Measurements from ENCODE around the gene PLGRKT. TPM values are rescaled to one million over a fixed set of nuclear protein-coding genes. Genes with fewer than 3 reads are reported as not detected.
"Not testable (repeated sequence)": the region's sequence is repeated elsewhere in the genome, so short reads cannot be mapped to it uniquely, and the experiment has no call there.

Gene PLGRKT
- total RNA-seq, 1 donor from 2014 or later, result 22.9 TPM

DNA sequence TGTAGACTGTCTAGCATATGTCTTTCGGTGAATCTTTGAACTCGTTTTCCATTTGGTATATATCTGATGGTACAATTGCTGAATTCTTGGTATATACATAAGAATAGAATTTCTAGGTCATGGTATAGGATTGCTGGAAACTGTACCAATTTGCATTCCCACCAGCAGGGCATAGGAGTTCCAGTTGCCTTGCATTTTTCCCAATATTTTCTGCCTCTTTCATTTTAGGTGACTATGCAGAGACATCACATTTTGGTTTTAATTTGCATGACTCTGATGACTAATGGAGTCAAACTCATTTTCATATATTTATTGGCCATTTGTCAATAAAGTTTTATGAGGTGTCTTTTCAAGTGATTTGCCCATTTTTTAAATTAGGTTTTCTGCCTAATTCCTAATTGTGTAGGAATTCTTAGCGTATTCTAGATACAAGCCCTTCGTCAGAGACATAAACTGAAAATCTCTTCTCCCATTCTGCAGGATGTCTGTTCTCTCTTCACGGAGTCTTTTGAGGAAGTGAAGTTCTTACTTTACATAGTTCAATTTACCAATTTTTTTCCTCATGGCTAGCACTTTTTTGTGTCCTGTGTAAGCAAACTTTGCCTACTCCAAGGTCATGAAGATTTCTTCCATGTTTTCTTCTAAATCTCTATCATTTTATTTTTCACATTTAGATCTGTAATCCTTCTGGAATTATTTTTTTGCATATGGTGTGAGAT lies 43.8 kb upstream of the PLGRKT start:
- no peak overlapping the region for H3K4me3 ChIP-seq (ENCODE audit: low read depth, low read length)
- FAIRE-seq (no peak), DNase-seq (ENCODE audit: low read depth) (no peak)
- H3K36me3 ChIP-seq (ENCODE audit: control insufficient read depth, insufficient read depth, low read length), result no peaks in the 10 kb centered on the region
- TF ChIP-seq, protein P1, sequence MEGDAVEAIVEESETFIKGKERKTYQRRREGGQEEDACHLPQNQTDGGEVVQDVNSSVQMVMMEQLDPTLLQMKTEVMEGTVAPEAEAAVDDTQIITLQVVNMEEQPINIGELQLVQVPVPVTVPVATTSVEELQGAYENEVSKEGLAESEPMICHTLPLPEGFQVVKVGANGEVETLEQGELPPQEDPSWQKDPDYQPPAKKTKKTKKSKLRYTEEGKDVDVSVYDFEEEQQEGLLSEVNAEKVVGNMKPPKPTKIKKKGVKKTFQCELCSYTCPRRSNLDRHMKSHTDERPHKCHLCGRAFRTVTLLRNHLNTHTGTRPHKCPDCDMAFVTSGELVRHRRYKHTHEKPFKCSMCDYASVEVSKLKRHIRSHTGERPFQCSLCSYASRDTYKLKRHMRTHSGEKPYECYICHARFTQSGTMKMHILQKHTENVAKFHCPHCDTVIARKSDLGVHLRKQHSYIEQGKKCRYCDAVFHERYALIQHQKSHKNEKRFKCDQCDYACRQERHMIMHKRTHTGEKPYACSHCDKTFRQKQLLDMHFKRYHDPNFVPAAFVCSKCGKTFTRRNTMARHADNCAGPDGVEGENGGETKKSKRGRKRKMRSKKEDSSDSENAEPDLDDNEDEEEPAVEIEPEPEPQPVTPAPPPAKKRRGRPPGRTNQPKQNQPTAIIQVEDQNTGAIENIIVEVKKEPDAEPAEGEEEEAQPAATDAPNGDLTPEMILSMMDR (IDR thresholded peaks at IDR 0.05; ENCODE audit: insufficient read depth, low read length, severe bottlenecking), result no peak
- no peaks in the 10 kb centered on the region for H3K27me3 ChIP-seq (ENCODE audit: control insufficient read depth, insufficient read depth, low read length)

DNA sequence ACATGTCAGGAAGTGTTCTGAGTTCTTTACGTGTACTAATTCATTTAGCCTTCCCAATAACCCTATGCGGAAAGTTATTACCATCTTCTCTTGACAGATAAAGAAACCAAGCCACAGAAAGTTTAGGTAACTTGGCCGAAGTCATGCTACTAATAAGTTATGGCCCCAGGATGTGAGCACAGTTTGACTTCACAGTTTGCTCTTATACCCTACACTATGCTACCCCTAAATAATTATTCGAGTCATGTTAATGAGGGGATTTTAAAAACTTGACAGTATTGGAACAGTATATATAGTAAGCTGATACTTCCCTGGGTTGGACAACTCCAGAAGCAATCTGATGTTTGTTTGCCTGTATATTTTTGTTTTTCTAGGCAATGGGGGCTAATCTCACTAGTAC lies 43.2 kb upstream of the PLGRKT start:
- TF ChIP-seq, protein P1 (IDR thresholded peaks at IDR 0.05; ENCODE audit: insufficient read depth, low read length, severe bottlenecking), result no peak
- Histone ChIP-seq H3K4me3 (ENCODE audit: low read depth, low read length) (no peak overlapping the region), H3K27me3 (ENCODE audit: control insufficient read depth, insufficient read depth, low read length) (no peaks in the 10 kb centered on the region), H3K36me3 (ENCODE audit: control insufficient read depth, insufficient read depth, low read length) (no peaks in the 10 kb centered on the region)
- FAIRE-seq (no peak), DNase-seq (ENCODE audit: low read depth) (no peak)

GRCh38 chr9:5479994-5480694 lies 42.4 kb upstream of the PLGRKT start:
- TF ChIP-seq, protein P1 (IDR thresholded peaks at IDR 0.05; ENCODE audit: insufficient read depth, low read length, severe bottlenecking), result no peak
- no peak overlapping the region for H3K4me3 ChIP-seq (ENCODE audit: low read depth, low read length)
- FAIRE-seq (no peak), DNase-seq (ENCODE audit: low read depth) (no peak)
- H3K36me3 ChIP-seq (ENCODE audit: control insufficient read depth, insufficient read depth, low read length), result no peaks in the 10 kb centered on the region
- no peaks in the 10 kb centered on the region for H3K27me3 ChIP-seq (ENCODE audit: control insufficient read depth, insufficient read depth, low read length)

GRCh38 chr9:5478206-5478605 lies 40.5 kb upstream of the PLGRKT start:
- DNase-seq (ENCODE audit: low read depth) (no peak), FAIRE-seq (no peak)
- TF ChIP-seq, protein P1 (IDR thresholded peaks at IDR 0.05; ENCODE audit: insufficient read depth, low read length, severe bottlenecking), result no peak
- no peaks in the 10 kb centered on the region for H3K36me3 ChIP-seq (ENCODE audit: control insufficient read depth, insufficient read depth, low read length)
- no peak overlapping the region for H3K4me3 ChIP-seq (ENCODE audit: low read depth, low read length)
- H3K27me3 ChIP-seq (ENCODE audit: control insufficient read depth, insufficient read depth, low read length), result no peaks in the 10 kb centered on the region

GRCh38 chr9:5475611-5476010 lies 37.9 kb upstream of the PLGRKT start:
- FAIRE-seq; H3K27me3 ChIP-seq (ENCODE audit: control insufficient read depth, insufficient read depth, low read length); DNase-seq (ENCODE audit: low read depth); H3K4me3 ChIP-seq (ENCODE audit: low read depth, low read length); H3K36me3 ChIP-seq (ENCODE audit: control insufficient read depth, insufficient read depth, low read length): not testable (repeated sequence)

DNA sequence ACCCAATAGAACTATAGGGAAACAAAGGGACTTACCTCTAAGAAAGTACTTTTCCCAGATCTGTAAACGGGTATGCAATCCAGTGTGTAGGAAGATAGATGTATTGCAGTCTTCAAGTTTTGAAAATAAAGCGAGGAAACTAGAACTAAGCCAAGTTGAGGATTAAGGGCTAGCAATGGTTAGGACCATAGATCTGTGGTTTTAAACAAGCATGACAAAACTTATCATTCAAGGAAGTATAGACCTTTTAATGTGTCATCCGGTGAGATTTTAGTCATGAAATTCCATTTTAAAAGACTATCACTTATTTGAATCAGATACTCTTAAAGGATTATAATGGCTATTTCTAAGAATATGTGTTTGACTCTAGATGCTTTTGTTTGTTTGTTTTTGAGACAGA lies 33.1 kb upstream of the PLGRKT start:
- FAIRE-seq (no peak), DNase-seq (ENCODE audit: low read depth) (no peak)
- H3K36me3 ChIP-seq (ENCODE audit: control insufficient read depth, insufficient read depth, low read length), result peaks cover 6% of the 10 kb centered on the region
- no peaks in the 10 kb centered on the region for H3K27me3 ChIP-seq (ENCODE audit: control insufficient read depth, insufficient read depth, low read length)
- TF ChIP-seq, protein P1 (IDR thresholded peaks at IDR 0.05; ENCODE audit: insufficient read depth, low read length, severe bottlenecking), result no peak
- H3K4me3 ChIP-seq (ENCODE audit: low read depth, low read length), result no peak overlapping the region

All from bronchial epithelial cell (primary cell).